K562 (cell line): Measurements from ENCODE around the gene C10orf90. TPM values are rescaled to one million over a fixed set of nuclear protein-coding genes. Genes with fewer than 3 reads are reported as not detected.

Experiments
- ATAC-seq: fragments of 200-7000 bp; cut with Tn5 transposase; 3 replicates; pipeline ENCODE4 v1.9.1; 2020; ENCODE audit warnings: moderate library complexity
- BruUV-seq: library from RNA; stranded (reverse); fragments of 400-500 nt; replicated peaks from 2 replicates; lab custom pipeline; 2021; lab: Mats Ljungman, UMichigan
- CTCF ChIA-PET: fragments of 300-600 bp; formaldehyde crosslinking; extraction: SDS; loops from one replicate; lab custom pipeline; 2021; ENCODE audit warnings: low intra/inter-chr PET ratio; lab: Yijun Ruan, JAX
- POLR2A ChIA-PET: fragments of 300-600, 350-650 bp; sonication (Branson Sonifier 250); formaldehyde crosslinking; extraction: SDS; loops from one replicate; lab custom pipeline; 2021; ENCODE audit warnings: antibody characterized with exemption, inconsistent platforms; lab: Yijun Ruan, JAX
- DNase-seq, 4 experiments: peaks; one replicate each; pipeline versions ENCODE4 v3.0.0 to v3.0.0-alpha.2; 2011 to 2018; ENCODE audit warnings: low spot score in 3 of 4, mixed read lengths in 3 of 4; ENCODE audit errors: extremely low read depth in 1 of 4
- FAIRE-seq: peaks from 2 replicates; lab custom pipeline; 2011; peaks lifted over from hg19 to GRCh38; lab: Jason Lieb, UNC
- H2AFZ ChIP-seq: 2 replicates; pipeline ENCODE4 v1.6.0; 2011; ENCODE audit warnings: low read depth, low read length, control low read depth, inconsistent platforms
- H3K27ac ChIP-seq: fragments of 200-600 bp; 3 replicates; pipeline ENCODE4 v1.8.0; 2011; ENCODE audit warnings: low read depth, mild to moderate bottlenecking, control low read depth, inconsistent platforms, low read length, moderate library complexity, mixed read lengths; ENCODE audit errors: extremely low read depth
- H3K27me3 ChIP-seq, 2 experiments: fragments of 300-600 bp in 1 of 2; 2 replicates in 1 of 2; 3 replicates in 1 of 2; pipeline versions ENCODE4 v1.6.0 to v1.8.0; 2011; ENCODE audit warnings: inconsistent platforms in 2 of 2, low read length in 2 of 2, mild to moderate bottlenecking in 1 of 2, mixed read lengths in 1 of 2, moderate library complexity in 1 of 2; ENCODE audit not compliant: control insufficient read depth in 2 of 2, insufficient read depth in 2 of 2
- H3K36me3 ChIP-seq: fragments of 300-600 bp; 3 replicates; pipeline ENCODE4 v1.8.0; 2011; ENCODE audit warnings: mild to moderate bottlenecking, low read length, inconsistent platforms; ENCODE audit not compliant: control insufficient read depth, insufficient read depth
- H3K4me1 ChIP-seq, 2 experiments: fragments of 200-600 bp in 1 of 2; replicated peaks in 1 of 2; 2 replicates in 1 of 2; 3 replicates in 1 of 2; pipeline versions ENCODE4 v1.5.1 to v1.8.0; 2011; ENCODE audit warnings: inconsistent platforms in 2 of 2, low read length in 2 of 2, mild to moderate bottlenecking in 1 of 2, mixed read lengths in 1 of 2, moderate library complexity in 1 of 2; ENCODE audit not compliant: control insufficient read depth in 2 of 2, insufficient read depth in 2 of 2
- H3K4me2 ChIP-seq: 2 replicates; pipeline ENCODE4 v1.6.1; 2011; ENCODE audit warnings: low read length, control low read depth, inconsistent platforms, mixed read lengths; ENCODE audit not compliant: insufficient read depth
- H3K4me3 ChIP-seq: fragments of 200-600 bp; sonication (generic), shearing (Covaris generic); 2 replicates; pipeline ENCODE4 v1.5.1; 2016; ENCODE audit warnings: control low read depth, inconsistent platforms
- H3K79me2 ChIP-seq: fragments of 200-600 bp; 3 replicates; pipeline ENCODE4 v1.8.0; 2011; ENCODE audit warnings: low read length, inconsistent platforms; ENCODE audit not compliant: control insufficient read depth, insufficient read depth
- H3K9ac ChIP-seq, 2 experiments: 2 replicates each; pipeline versions ENCODE4 v1.6.0 to v1.6.1; 2011; ENCODE audit warnings: low read depth in 2 of 2, low read length in 2 of 2, control low read depth in 1 of 2, inconsistent platforms in 1 of 2, mild to moderate bottlenecking in 1 of 2, mixed read lengths in 1 of 2; ENCODE audit not compliant: insufficient read depth in 1 of 2
- H3K9me1 ChIP-seq: one replicate; pipeline ENCODE4 v1.6.0; 2011; ENCODE audit warnings: inconsistent platforms, mild to moderate bottlenecking, low read length, moderate library complexity; ENCODE audit not compliant: control insufficient read depth, insufficient read depth
- H3K9me3 ChIP-seq: replicated peaks from 2 replicates; pipeline ENCODE4 v1.5.1; 2011; ENCODE audit warnings: low read depth, low read length, inconsistent platforms; ENCODE audit not compliant: control insufficient read depth, insufficient read depth
- H4K20me1 ChIP-seq: replicated peaks from 2 replicates; pipeline ENCODE4 v1.6.1; 2011; ENCODE audit warnings: low read length, inconsistent platforms, mixed read lengths; ENCODE audit not compliant: control insufficient read depth, insufficient read depth
- ATF7 ChIP-seq: fragments of 450-650 bp; IDR thresholded peaks from 2 replicates; pipeline ENCODE4 v1.7.1; 2014; ENCODE audit warnings: mild to moderate bottlenecking, moderate library complexity
- CHD2 ChIP-seq: IDR thresholded peaks from 2 replicates; pipeline ENCODE4 v1.6.1; 2011; ENCODE audit warnings: low read depth, low read length
- GTF2F1 ChIP-seq: IDR thresholded peaks from 2 replicates; pipeline ENCODE4 v1.6.1; 2011; ENCODE audit warnings: low read depth, low read length, improper control_type of control experiment
- HNRNPL ChIP-seq: fragments of 200-400 bp; formaldehyde crosslinking; IDR thresholded peaks from 2 replicates; pipeline ENCODE4 v1.6.1; 2017; ENCODE audit warnings: low read depth, mild to moderate bottlenecking, low read length
- MAFF ChIP-seq: IDR thresholded peaks from 2 replicates; pipeline ENCODE4 v1.6.1; 2012; ENCODE audit warnings: low read length, improper control_type of control experiment
- MAZ ChIP-seq, 2 experiments: fragments of 450-650 bp in 1 of 2; sonication (generic) in 1 of 2; formaldehyde crosslinking; IDR thresholded peaks in 1 of 2; conservative IDR thresholded peaks in 1 of 2; 2 replicates each; pipeline versions ENCODE4 v1.4.0 to v1.5.0; 2020; ENCODE audit warnings: mild to moderate bottlenecking in 1 of 2, missing genetic modification reagents in 1 of 2
- RBM34 ChIP-seq: fragments of 200-400 bp; formaldehyde crosslinking; IDR thresholded peaks from 2 replicates; pipeline ENCODE4 v1.6.1; 2018; ENCODE audit warnings: low read length, borderline replicate concordance; ENCODE audit not compliant: insufficient read depth
- RUNX1 ChIP-seq: sonication (generic); IDR thresholded peaks from 2 replicates; pipeline ENCODE4 v1.6.1; 2016; ENCODE audit warnings: antibody characterized with exemption, low read depth
- SMAD1 ChIP-seq: fragments of 150-350 bp; IDR thresholded peaks from 2 replicates; pipeline ENCODE4 v1.6.1; 2014; ENCODE audit warnings: low read length, low read depth; ENCODE audit not compliant: partially characterized antibody
- SREBF2 ChIP-seq: sonication (generic); formaldehyde crosslinking; IDR thresholded peaks from 2 replicates; pipeline ENCODE4 v1.4.0; 2020; ENCODE audit warnings: mild to moderate bottlenecking, missing genetic modification reagents
- TGIF2 ChIP-seq: sonication (generic); formaldehyde crosslinking; IDR thresholded peaks from 2 replicates; pipeline ENCODE4 v1.8.1; 2022; ENCODE audit warnings: mild to moderate bottlenecking, missing genetic modification reagents, moderate library complexity
- TSC22D4 ChIP-seq: fragments of 450-650 bp; IDR thresholded peaks from 2 replicates; pipeline ENCODE4 v1.6.1; 2016; ENCODE audit warnings: missing genetic modification characterization, missing biosample characterization, control low read depth
- ZNF140 ChIP-seq: fragments of 250-450 bp; sonication (Bioruptor Pico); IDR thresholded peaks from 2 replicates; pipeline ENCODE4 v1.8.0; 2021; ENCODE audit warnings: moderate library complexity, mild to moderate bottlenecking, inconsistent platforms
- ZNF512 ChIP-seq: IDR thresholded peaks from 2 replicates; pipeline ENCODE4 v1.6.1; 2016; ENCODE audit warnings: missing genetic modification characterization, missing compliant biosample characterization
- ZNF695 ChIP-seq: fragments of 450-650 bp; formaldehyde crosslinking; IDR thresholded peaks from 2 replicates; pipeline ENCODE4 v1.4.0; 2020; ENCODE audit warnings: mild to moderate bottlenecking, moderate library complexity
- WGBS: fragments of 100-300 bp; shearing (Covaris generic); methylation state at CpG from one replicate; pipeline ENCODE4 v1.1.6; 2016; ENCODE audit warnings: low coverage, mixed read lengths; ENCODE audit not compliant: insufficient coverage; ENCODE audit errors: missing lambda C conversion rate; 5-methylcytosine and 5-hydroxymethylcytosine counted together
- in situ Hi-C: fragments of 300-500 bp; cut with MboI; formaldehyde crosslinking; loops from 4 replicates; pipeline ENCODE4 v1.15.0; 2018; ENCODE audit warnings: inconsistent platforms, mixed read lengths
- intact Hi-C: fragments of 100-400 bp; cut with micrococcal nuclease; formaldehyde crosslinking; loops from 2 replicates; pipeline ENCODE4 v1.14.2; 2022
- polyA plus RNA-seq, 8 experiments: library from polyadenylated mRNA; depleted of rRNA in 4 of 8; stranded (reverse) in 5 of 8; unstranded in 3 of 8; fragments of >200 nt; fragmentation: Nextera tagmentation in 2 of 8; fragmentation: Illumina TruSeq in 1 of 8; extraction: Ambion mirVana in 2 of 8; extraction: Trizol in 1 of 8; gene quantifications; 2 replicates each; pipeline versions ENCODE4 v1.2.1 to v1.2.3, GENCODE V29; 2011 to 2014; ENCODE audit warnings: inconsistent platforms in 1 of 8, missing spikeins in 1 of 8
- total RNA-seq, 7 experiments: library from RNA; depleted of rRNA in 6 of 7; stranded (reverse); fragments of >200 nt in 6 of 7; fragmentation: Illumina TruSeq in 2 of 7; extraction: Trizol in 2 of 7; gene quantifications; 2 replicates each; pipeline versions ENCODE4 v1.2.1 to v1.2.3, GENCODE V29; 2011 to 2021; ENCODE audit warnings: low replicate concordance in 1 of 7
- TF ChIP-seq, protein P1 (sequence below): fragments of 250-450 bp; sonication (Bioruptor Pico); IDR thresholded peaks from 2 replicates; pipeline ENCODE4 v1.8.0; 2021; ENCODE audit warnings: mild to moderate bottlenecking, moderate library complexity

C10orf90 gene
- total and polyA plus RNA-seq, 9 of the 15 experiments (the other 6 are each of a cell fraction or from before 2014, with no cell fraction given) = not detected

DNA sequence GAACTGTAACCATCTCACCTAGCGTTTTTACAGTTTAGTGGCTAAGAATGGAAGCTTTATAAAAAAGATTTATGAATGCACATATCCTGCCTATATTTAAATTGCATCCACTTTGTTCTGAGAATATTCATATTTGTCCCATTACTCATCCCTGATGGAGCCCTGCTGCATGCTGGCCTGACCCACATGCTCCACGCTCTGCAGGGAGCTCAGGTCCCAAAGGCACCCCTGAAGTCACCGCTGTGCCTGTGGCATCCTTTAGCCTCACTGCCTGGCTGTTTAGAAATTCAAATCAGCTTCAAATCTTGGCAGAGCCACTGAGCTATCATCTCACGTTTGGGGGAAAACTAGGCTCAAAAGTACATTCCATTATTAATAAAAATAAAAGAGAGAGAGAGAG, 24.4 kb downstream of the C10orf90 start:
- ATAC-seq (no peak), DNase-seq (no peak), FAIRE-seq (no peak)
- Histone ChIP-seq H3K9ac (no peak overlapping the region), H3K9me3 (no peaks in the 10 kb centered on the region), H3K4me3 (no peak overlapping the region), H3K36me3 (no peaks in the 10 kb centered on the region), H3K27me3 (no peaks in the 10 kb centered on the region; a peak in 1 of 5 replicates), H3K27ac (no peak overlapping the region), H3K9me1 (no peaks in the 10 kb centered on the region), H2AFZ (no peak overlapping the region), H3K79me2 (no peaks in the 10 kb centered on the region), H3K4me2 (no peak overlapping the region), H4K20me1 (no peaks in the 10 kb centered on the region), H3K4me1 (no peaks in the 10 kb centered on the region)
- no peak for TF ChIP-seq ZNF512
- TF ChIP-seq MAZ (CRISPR knock-in tag; conservative IDR thresholded peaks at IDR 0.05 in 1 of 2, IDR thresholded peaks at IDR 0.05 in 1 of 2) = no peak
- TF ChIP-seq TSC22D4 (tag) = no peak
- TF ChIP-seq SMAD1 = no peak
- no peak for TF ChIP-seq ATF7
- no peak for TF ChIP-seq SREBF2
- TF ChIP-seq HNRNPL = no peak
- no peak for TF ChIP-seq TGIF2 (CRISPR knock-in tag)
- TF ChIP-seq ZNF695 = no peak
- no peak for TF ChIP-seq ZNF140 (CRISPR knock-in tag)
- TF ChIP-seq GTF2F1 = no peak
- TF ChIP-seq CHD2 = no peak
- TF ChIP-seq, protein P1, sequence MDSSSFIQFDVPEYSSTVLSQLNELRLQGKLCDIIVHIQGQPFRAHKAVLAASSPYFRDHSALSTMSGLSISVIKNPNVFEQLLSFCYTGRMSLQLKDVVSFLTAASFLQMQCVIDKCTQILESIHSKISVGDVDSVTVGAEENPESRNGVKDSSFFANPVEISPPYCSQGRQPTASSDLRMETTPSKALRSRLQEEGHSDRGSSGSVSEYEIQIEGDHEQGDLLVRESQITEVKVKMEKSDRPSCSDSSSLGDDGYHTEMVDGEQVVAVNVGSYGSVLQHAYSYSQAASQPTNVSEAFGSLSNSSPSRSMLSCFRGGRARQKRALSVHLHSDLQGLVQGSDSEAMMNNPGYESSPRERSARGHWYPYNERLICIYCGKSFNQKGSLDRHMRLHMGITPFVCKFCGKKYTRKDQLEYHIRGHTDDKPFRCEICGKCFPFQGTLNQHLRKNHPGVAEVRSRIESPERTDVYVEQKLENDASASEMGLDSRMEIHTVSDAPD (CRISPR knock-in tag) = no peak
- TF ChIP-seq MAFF = no peak
- no peak for TF ChIP-seq RUNX1
- no peak for TF ChIP-seq RBM34
- BruUV-seq = no TSS peak
- ChIA-PET POLR2A (interaction anchor here (1.1 kb wide), 1 partner anchor 11 kb away, joined by 3 read pairs; no protein-coding TSS in a partner anchor), CTCF (no interaction called here)
- intact Hi-C loops (no loop called here), in situ Hi-C loops (no loop called here)
- WGBS = 0% methylated on average over 4 of the region's 4 CpGs
